HG02970 (cell line): Measurements from ENCODE around the gene GNB4.

Source experiments
- ATAC-seq: cut with Tn5 transposase; IDR thresholded peaks from one replicate; pipeline ENCODE4 v1.9.1; 2021; ENCODE audit warnings: mild to moderate bottlenecking, moderate library complexity, moderate number of reproducible peaks; ENCODE audit not compliant: unreplicated experiment, low FRiP score

Gene GNB4

DNA sequence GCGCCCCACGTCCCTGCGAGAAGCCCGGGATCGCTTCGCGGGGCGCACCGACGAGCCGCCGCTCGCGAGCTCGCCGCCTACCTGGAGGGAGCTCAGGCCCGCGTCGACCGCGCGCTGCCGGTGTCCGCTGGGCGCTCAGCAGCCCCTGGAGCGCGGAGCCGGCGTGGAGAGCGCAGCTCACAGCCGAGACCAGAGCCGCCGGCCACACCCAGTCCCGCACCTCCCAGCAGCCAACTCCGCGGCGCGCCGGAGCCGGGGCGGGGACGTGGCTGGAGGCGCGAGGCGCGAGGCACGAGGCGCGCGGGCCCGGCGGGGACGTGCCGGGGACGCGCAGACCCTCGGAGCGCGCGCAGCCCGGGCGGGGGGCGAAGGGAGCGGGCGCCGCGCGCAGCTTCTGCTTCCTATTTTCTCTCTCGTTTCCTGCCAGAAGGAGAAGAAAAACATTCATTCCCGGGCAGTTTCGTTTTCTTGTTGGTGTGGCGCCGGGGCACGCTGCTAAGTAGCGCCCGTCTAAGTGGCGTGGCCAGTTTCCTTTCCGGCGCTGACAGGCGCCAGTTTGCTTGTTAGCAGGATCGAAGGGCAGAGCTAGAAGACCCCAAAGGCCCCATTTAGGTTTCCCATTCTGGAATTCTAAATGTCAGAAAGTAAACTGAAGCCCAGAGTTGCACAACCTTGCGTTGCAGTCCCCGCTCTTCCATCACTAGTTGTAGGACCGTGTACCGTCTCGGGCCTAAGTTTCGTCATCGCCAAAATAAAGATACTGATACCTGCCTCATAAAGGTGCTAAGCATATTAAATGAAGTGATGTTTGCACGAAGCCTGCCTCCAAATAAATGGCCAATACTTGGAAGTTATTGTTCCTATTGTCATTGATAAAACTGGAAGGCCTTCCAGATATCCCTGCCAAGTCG lies at the start of gene GNB4:
GNB4 (minus strand) TSS at position 206 of the 911 bp plus-strand sequence. CDS start 25,270 bp downstream, outside the sequence.
- peak; percentile 58 for ATAC-seq

DNA sequence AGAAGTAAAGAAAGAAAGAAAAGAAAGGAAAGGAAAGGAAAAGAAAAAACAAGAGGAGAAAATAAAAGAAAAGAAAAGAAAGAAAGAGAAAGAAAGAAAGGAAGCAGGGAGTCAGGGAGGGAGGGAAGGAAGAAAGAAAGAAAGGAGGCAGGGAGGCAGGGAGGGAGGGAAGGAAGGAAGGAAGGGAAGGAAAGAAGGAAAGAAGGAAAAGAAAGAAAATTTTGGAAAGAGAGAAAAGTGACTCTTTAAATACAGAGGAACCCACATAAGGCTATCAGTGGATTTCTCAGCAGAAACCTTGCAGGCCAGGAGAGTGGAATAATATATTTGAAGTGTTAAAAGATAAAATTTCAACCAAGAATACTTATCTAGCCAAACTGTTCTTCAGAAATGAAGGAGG lies 44.2 kb upstream of the GNB4 start:
- no peak for ATAC-seq

DNA sequence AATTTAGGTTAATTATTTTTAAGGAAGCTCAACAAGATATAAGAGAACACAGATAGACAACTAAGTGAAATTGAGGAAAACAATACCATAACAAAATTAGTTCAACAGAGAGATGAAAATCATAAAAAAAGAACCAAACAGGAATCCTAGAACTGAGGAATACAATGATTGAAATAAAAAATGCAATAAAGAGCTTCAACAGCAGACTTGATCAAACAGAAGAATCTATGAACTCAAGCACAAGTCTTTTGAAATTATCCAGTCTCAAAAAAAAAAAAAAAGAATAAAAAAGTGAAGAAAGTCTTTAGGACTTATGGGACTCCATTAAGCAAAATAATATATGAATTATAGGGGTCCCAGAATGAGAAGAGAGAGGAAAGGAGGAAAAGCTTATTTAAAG lies 42.0 kb upstream of the GNB4 start:
- no peak for ATAC-seq

DNA sequence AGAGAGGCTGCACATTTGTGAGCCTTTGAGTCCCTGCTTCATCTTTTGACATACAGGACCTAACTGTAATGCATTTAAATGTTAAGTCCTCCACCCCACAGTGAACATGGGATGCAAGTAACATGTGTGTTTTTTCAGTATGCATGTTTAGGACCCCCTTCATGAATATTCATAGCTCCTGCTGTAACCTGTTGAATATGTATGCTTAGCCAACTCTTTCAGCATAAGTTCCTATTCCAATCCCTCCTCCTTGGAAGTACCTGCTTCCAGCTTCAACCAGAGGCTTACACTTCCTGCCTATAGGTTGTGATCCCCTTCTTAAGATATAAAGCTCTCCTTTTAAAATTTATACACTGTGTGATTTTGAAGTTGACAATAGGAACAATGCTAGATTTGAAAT lies 36.9 kb upstream of the GNB4 start:
- ATAC-seq, result no peak

DNA sequence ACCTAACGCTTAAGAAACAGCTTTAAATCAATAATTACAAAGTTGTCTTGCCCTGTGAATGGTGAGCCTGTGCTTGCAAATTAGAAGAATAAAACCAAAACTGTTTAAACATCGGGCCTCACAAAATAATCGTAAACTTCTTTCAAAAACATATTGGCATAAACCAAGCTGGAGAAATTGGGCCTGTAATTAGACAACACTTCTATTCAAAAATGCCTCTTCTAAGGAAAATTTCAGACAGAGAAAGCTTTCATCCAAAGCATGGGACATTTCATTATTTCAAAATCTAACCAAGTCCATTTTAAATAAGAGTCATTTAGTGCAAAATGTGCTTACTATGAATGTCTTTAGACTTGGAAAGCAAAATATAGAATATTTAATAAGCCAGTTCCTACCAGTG lies 35.5 kb upstream of the GNB4 start:
- ATAC-seq, result no peak

DNA sequence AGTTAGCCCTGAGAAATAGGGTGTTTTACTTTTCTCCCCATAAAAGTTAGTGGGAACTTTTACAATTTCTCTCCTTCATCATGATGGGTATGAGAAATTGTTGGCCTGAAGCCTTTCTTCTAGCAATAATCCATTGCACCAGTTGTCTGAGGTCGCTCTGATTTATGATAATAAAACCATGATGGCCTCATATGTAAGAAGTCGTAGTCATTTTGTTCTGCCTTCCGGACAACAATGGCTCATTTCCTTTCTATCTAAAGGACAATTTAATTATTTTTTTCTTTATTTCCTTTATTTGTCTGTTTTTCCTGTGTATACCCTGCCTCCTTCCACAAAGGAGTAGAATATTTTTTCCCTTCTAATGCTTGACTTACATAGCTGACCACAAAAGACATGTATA lies 31.6 kb upstream of the GNB4 start:
- ATAC-seq, result no peak

DNA sequence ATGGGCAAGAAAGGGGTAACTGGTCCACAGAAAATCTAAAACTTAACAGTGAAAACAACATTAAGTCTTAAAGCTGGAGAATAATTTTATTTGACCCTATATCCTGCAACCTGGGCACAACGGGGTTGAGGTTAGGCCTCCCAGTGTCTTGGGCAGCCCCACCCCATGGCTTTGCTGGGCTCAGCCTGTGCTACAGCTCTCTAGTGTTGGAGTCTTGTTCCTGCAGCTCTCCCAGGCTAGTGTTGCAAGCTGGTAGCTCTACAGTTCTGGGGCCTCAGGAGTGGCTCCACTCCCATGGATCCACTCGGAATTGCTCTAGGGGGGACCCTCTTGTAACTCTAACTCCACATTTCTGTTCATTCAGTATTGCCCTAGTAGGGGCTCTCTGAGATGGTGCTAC lies 24.9 kb upstream of the GNB4 start:
- no peak for ATAC-seq

DNA sequence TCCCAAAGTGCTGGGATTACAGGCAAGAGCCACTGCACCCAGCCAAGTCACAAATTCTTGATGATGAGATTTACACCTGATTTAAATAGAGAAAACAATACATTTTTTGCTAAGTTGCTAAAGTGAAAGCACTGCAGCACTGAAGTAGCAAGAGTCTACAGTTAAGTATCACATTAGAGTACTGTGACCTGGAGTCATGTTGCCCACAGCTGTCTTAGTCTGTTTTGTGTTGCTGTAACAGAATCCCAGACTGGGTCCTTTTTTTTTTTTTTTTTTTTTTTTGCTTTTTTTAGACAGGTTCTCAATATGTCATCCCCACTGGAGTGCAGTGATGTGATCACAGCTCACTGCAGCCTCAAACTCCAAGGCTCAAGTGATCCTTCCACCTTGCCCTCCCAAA lies 23.2 kb upstream of the GNB4 start:
- no peak for ATAC-seq

DNA sequence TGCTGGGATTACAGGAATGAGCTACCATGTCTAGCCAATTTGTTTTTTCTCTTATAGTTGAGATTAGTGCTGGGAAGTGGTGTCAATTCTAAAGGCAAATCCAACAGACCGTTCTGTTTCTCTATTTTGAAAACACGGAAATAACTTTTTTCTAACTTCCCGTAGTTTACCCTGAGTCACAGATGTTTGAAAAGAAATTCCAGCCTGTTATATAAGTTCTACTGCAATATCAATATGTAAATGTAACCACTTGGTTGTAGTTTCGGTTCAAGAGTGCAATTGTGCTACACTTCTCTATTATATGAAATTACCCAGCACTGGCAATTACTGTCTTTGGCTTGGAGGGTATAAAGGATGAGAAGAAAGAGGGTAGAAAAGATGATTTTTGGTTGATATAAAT lies 22.3 kb upstream of the GNB4 start:
- no peak for ATAC-seq

DNA sequence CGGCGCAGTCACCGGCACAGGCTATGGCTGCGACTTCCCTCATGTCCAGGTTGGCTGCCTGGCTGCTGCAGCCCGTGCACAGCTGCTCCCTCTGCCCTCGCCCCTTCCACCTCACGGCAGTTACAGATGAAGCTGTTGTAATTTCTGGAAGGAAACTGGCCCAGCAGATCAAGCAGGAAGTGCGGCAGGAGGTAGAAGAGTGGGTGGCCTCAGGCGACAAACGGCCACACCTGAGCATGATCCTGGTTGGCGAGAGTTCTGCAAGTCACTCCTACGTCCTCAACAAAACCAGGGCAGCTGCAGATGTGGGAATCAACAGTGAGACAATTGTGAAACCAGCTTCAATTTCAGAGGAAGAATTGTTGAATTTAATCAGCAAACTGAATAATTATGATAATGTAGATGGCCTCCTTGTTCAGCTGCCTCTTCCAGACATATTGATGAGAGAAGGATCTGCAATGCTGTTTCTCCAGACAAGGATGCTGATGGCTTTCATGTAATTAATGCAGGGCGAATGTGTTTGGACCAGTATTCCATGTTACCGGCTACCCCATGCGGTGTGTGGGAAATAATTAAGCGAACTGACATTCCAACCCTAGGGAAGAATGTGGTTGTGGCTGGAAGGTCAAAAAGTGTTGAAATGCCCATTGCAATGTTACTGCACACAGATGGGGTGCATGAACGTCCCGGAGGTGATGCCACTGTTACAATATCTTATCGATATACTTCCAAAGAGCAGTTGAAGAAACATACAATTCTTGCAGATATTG lies 13.2 kb upstream of the GNB4 start:
- ATAC-seq, result no peak

DNA sequence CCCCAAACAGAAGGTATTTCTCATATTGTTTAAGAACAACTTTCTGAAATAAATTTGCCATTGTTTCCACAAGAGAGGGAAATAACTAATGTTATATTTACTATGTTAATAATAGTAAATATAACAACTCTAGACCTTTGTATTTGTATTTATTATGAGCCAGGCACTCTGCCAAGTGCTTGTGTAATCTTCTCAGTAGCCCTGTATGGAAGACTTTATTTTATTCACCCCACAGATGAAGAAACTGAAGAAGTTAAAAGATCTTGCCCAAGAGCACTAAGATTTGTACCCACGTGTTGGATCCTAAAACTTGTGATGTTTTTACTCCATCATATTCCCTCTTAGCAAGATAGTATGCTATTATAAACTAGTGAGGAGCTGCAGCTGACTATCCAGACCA lies 12.0 kb upstream of the GNB4 start:
- no peak for ATAC-seq

DNA sequence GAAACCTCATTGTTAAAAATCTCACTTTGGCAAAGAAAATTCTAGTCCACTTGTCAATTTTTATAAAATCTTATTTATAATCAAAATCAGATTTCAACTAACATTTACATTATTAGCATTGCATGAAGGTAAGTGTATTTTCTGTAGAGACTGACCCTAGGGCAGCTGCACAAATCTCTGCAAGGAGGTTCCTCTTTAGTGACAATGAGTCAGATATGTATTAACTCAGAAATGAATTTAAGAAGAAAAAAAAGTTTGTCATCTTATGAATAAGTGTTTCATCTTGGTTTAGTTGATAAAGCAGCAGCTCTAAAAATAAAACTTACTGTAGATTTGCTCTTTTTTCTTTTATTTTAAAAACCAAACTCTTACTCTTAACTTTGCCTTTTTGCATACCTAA lies 9.0 kb upstream of the GNB4 start:
- ATAC-seq, result no peak

DNA sequence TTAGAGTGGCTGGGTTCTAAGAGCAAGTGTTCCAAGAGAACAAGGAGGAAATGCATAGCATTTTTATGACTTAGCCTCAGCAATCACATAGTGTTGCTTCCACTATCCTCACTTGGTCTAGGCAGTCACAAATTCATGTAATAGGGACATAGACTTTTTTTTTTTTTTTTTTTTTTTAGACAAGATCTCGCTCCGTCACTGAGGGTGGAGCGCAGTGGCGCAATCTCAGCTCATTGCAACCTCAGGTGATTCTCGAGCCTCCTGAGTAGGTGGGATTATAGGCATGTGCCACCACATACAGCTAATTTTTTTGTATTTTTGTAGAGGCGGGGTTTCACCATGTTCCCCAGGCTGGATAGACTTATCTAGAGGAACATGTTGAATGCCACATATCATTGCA lies 4.7 kb upstream of the GNB4 start:
- no peak for ATAC-seq

DNA sequence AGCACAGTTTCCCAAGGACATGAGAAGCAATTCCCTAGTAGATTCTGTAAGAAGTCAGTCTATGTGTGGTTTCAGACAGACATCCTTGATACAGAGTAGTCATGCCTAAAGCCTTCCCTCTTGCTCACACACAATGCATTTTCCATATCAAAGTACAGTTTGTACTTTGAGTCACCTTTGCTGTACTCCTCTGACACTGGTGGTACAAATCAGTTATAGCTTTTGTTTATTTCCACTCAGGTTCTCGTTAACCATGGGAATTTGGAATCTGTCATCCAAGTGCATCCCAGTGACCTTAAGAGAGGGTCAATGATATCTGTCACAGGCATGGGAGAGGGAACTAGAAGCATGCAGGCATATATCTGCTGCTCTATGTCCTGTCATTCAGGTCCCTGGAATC lies 3.6 kb upstream of the GNB4 start:
- no peak for ATAC-seq

DNA sequence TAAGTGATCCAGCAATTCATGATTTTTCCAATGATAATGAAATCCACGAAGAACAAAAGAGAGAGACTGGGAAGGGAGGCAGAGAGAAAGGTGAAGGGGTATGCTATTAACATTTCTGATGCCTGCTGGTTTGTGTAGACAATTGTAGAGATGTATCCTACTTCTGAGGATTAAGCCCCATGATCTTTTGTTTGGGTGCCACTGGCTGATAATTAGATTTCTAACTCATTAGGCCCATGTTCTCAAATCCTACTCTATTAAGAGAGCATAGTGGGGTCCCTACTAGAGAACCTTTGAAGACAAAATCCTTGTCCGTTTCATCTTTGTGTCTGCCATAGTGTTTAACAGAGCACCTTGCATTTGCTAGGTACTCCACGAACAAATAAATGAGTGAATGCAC lies 2.7 kb upstream of the GNB4 start:
- ATAC-seq, result no peak

DNA sequence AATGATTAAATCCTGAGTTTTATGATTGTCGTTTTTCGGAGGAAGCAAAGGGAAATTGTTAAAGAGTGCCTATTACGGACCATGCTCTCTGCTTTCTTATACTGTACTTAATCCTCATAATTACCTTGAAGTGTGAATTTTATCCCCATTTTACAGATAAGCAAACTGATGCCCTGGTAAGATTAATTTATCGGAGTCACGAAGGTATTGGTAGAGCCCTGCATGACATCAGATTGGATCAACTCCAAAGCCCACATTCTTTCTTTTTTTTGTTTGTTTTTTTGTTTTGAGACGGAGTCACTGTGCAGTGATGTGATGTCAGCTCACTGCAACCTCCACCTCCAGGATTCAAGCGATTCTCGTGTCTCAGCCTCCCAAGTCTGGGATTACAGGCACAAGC lies 1.6 kb upstream of the GNB4 start:
- ATAC-seq, result no peak

DNA sequence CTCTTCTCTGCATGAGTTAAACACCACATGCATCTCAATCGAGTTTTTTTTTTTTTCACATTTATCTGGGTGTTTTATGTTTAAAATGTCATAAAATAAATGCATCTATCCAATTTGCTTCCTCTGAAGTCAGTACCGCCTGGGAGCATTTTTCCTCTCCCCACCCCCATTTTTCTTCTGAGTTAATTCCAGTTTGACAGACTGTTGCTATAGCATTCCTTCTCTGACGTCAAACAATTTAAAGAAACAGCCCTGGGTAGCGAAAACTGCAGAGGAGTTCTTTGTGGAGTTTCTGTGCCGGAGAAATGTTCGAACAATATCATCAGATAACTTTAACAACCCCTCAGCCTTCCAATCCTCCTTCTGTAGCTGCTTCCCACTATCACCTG lies 900 bp upstream of the GNB4 start:
- ATAC-seq, result no peak

DNA sequence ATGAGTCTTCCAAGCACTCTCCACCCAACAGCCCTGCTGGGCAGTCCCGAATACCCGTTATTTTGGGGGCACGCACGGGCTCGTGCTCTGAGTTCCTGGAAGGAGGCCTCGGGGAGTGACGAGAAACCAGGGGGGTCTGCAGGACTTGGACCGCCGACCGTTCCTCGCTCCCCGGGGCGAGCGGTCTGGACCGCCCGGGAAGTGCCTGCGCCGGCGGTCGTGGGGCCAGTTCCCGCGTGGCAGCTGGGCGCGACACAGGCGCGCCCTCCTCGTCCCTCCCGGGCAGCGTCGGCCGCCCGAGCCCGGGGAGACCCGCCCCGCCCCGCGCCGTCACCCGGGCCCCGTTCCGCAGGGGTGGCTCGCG lies 387 bp downstream of the GNB4 start:
- ATAC-seq, result peak; percentile 11

DNA sequence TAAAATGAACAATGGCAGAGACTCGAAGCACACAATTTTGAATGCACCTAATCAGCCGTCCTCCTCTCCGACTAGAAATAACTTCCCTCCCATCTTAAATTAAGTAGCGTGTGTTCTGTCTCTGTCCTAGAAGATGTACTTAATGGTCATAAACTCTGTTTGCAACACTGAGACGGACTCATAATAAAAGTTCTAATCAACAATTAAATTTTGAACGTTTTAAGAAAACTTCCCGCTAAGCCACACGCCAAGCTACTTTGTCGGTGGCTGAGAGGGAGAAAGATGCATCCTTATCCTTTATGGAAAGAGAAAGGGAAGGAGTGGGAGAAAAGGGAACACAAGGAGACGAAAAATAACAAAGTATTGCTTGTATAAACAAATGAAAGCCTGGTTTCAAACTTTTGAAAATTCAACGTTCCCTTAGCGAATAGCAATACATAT lies 989 bp downstream of the GNB4 start:
- no peak for ATAC-seq

DNA sequence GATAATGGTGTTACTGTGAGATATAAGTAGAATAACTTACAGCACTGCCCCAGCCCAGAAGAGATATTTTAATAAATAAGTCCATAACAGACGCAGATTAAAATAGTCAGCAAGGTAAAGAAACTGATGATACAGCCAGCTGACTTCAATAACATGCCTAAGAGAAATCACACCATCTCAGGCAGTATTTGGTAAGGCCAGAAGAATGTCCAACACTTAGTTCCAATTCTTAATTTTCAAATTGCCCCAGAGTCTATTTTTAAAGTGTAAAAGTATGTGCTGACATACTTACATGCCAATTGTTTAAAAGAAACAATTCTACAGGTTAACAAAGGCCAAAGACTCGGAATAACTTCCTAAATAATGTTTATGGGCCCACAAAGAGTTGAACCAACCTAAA lies 1.6 kb downstream of the GNB4 start:
- no peak for ATAC-seq

DNA sequence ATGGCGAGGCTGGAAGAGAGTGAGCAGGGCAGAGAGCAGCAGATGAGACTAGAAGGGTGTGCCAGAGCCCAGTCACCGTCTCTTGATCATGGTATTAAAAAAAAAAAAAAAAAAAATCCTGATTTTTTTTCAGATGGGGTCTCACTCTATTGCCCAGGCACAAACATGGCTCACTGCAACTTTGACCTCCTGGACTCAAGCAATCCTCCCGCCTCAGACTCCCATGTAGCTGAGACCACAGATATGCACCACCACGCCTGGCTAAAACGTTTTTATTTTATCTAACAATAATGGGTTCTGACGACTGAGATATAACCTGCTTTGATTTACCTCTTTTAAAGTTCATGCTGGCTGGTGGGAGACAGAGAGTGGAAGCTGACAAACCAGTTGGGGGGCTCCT lies 4.0 kb downstream of the GNB4 start:
- ATAC-seq, result no peak

DNA sequence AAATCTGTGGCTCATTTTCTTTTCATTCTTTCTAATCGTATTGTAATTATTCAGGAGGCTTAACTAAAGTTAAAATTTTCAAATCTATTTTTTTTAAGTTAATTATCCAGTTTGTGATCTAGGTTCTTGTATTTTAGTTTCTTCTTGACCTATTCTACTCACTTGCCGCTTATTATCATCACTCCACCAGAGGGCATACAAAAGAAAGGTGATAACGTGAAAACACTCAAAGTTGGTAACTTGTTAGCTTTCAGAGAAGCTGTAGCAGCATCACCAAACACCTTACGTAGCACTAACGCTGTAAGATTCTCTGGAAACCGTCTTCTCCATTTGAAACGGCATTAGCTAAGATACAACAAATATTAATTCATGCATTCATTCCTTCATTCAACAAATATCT lies 4.8 kb downstream of the GNB4 start:
- no peak for ATAC-seq
